Breast epithelium (tissue), 3 donors: Measurements from ENCODE around the gene CPA2.

ENCODE experiments used
- CTCF ChIP-seq, 3 donors: fragments of 450-650 bp; IDR thresholded peaks; one replicate each; pipeline ENCODE4 v1.5.1; 2016 to 2017; ENCODE audit warnings: antibody characterized with exemption in 3 of 3, mild to moderate bottlenecking in 3 of 3, moderate library complexity in 3 of 3
- POLR2A ChIP-seq: fragments of 450-650 bp; IDR thresholded peaks from one replicate; pipeline ENCODE4 v1.6.1; 2016; ENCODE audit warnings: antibody characterized with exemption, mild to moderate bottlenecking, moderate library complexity

GRCh38 chr7:130272381-130273080 is 5.9 kb downstream of the CPA2 start:
- TF ChIP-seq POLR2A (no peak), CTCF (IDR thresholded peaks at IDR 0.05) (no peak)
